Testis (tissue), 3 donors: ENCODE measurements around the gene SLIRP. TPM values are rescaled to one million over a fixed set of nuclear protein-coding genes. Genes with fewer than 3 reads are reported as not detected.

Experiments used
- DNase-seq: peaks from one replicate; pipeline ENCODE4 v3.0.0-alpha.2; 2019
- H3K27ac ChIP-seq, 2 donors: fragments of 200-600 bp; sonication (generic); one replicate each; pipeline ENCODE4 v1.5.1; 2019
- H3K27me3 ChIP-seq: fragments of 200-600 bp; sonication (generic); one replicate; pipeline ENCODE4 v1.5.1; 2019
- H3K36me3 ChIP-seq: fragments of 200-600 bp; sonication (generic); one replicate; pipeline ENCODE4 v1.5.1; 2017; ENCODE audit warnings: low read depth; ENCODE audit errors: missing control alignments
- H3K4me1 ChIP-seq: fragments of 200-600 bp; sonication (generic); one replicate; pipeline ENCODE4 v1.5.1; 2019
- H3K4me3 ChIP-seq, 2 donors: fragments of 200-600 bp; sonication (generic); one replicate each; pipeline ENCODE4 v1.5.1; 2017 to 2019
- H3K9me3 ChIP-seq: fragments of 200-600 bp; sonication (generic); one replicate; pipeline ENCODE4 v1.5.1; 2017
- CTCF ChIP-seq, 3 experiments: fragments of 450-650 bp in 2 of 3; fragments of 200-600 bp in 1 of 3; sonication (generic) in 1 of 3; IDR thresholded peaks; one replicate each; pipeline ENCODE4 v1.5.1; 2016 to 2019; ENCODE audit warnings: antibody characterized with exemption in 3 of 3, mild to moderate bottlenecking in 2 of 3, moderate library complexity in 1 of 3
- POLR2A ChIP-seq: fragments of 450-650 bp; IDR thresholded peaks from one replicate; pipeline ENCODE4 v1.6.1; 2017; ENCODE audit warnings: antibody characterized with exemption, mild to moderate bottlenecking, moderate library complexity
- WGBS, 2 donors: methylation state at CpG; one replicate each; pipeline ENCODE4 v1.1.5; 2018; 5-methylcytosine and 5-hydroxymethylcytosine counted together
- intact Hi-C: fragments of 100-400 bp; cut with DNase I; formaldehyde crosslinking; loops from one replicate; pipeline ENCODE4 v1.15.1; 2023; ENCODE audit warnings: low total_unique reads
- polyA plus RNA-seq: library from polyadenylated mRNA; stranded (reverse); fragments of 350-450 nt; fragmentation: Illumina TruSeq; extraction: RNeasy Lipid Tissue Mini Kit (QIAGEN cat#74804); gene quantifications from one replicate; pipeline ENCODE4 v1.2.3, GENCODE V29; 2014; ENCODE audit warnings: low read depth, low replicate concordance; ENCODE audit not compliant: insufficient read depth
- total RNA-seq, 2 donors: library from RNA; depleted of rRNA; stranded (reverse); fragments of >200 nt; gene quantifications; one replicate each; pipeline ENCODE4 v1.2.3, GENCODE V29; 2016

Gene SLIRP
- total and polyA plus RNA-seq, 3 donors from 2014 or later: 101 to 214 (median 133) TPM

- 70 to 78% methylated on average over 2 of the region's 2 CpGs for WGBS, 2 donors
- Histone ChIP-seq H3K27me3 (no peaks in the 10 kb centered on the region), H3K36me3 (no peaks in the 10 kb centered on the region), H3K9me3 (no peaks in the 10 kb centered on the region), H3K4me1 (no peaks in the 10 kb centered on the region), H3K4me3 (no peak overlapping the region), H3K27ac (no peak overlapping the region)
- no peak for TF ChIP-seq CTCF (IDR thresholded peaks at IDR 0.05)
- no peak for TF ChIP-seq POLR2A
- no peak for DNase-seq
- intact Hi-C loops: no loop called here
Measured at GRCh38 chr14:77691259-77691658, 16.6 kb upstream of the SLIRP start.

GRCh38 chr14:77707355-77707723 lies 564 bp upstream of the SLIRP start:
- no peaks in the 10 kb centered on the region for H3K36me3 ChIP-seq
- H3K4me3 ChIP-seq: peak overlapping the region; percentile 68 to 92
- peak in 2 of 3 experiments; percentile 34 to 40 for TF ChIP-seq CTCF (IDR thresholded peaks at IDR 0.05)
- no peak for TF ChIP-seq POLR2A
- 0% methylated on average over 14 of the region's 14 CpGs for WGBS, 2 donors
- DNase-seq: peak; percentile 56
- intact Hi-C loops: no loop called here
- H3K4me1 ChIP-seq: peaks cover 24% of the 10 kb centered on the region
- H3K27ac ChIP-seq: peak overlapping the region; percentile 50 to 74
- H3K27me3 ChIP-seq: no peaks in the 10 kb centered on the region
- no peaks in the 10 kb centered on the region for H3K9me3 ChIP-seq

GRCh38 chr14:77708749-77709148 lies 846 bp downstream of the SLIRP start:
- no peaks in the 10 kb centered on the region for H3K27me3 ChIP-seq
- intact Hi-C loops: no loop called here
- TF ChIP-seq POLR2A (no peak), CTCF (IDR thresholded peaks at IDR 0.05) (no peak)
- H3K36me3 ChIP-seq: no peaks in the 10 kb centered on the region
- peaks cover 24% of the 10 kb centered on the region for H3K4me1 ChIP-seq
- peak overlapping the region; percentile 68 to 92 for H3K4me3 ChIP-seq
- no peaks in the 10 kb centered on the region for H3K9me3 ChIP-seq
- 10 to 13% methylated on average over 7 of the region's 7 CpGs for WGBS, 2 donors
- DNase-seq: no peak
- H3K27ac ChIP-seq: peak overlapping the region in 1 of 2 donors; percentile 50

GRCh38 chr14:77709412-77709811 lies 1.5 kb downstream of the SLIRP start:
- Histone ChIP-seq H3K36me3 (no peaks in the 10 kb centered on the region), H3K4me1 (peaks cover 24% of the 10 kb centered on the region), H3K9me3 (no peaks in the 10 kb centered on the region), H3K27ac (peak overlapping the region in 1 of 2 donors; percentile 50), H3K4me3 (no peak overlapping the region), H3K27me3 (no peaks in the 10 kb centered on the region)
- WGBS, 2 donors: 46 to 60% methylated on average over 3 of the region's 3 CpGs
- intact Hi-C loops: no loop called here
- no peak for DNase-seq
- no peak for TF ChIP-seq POLR2A
- TF ChIP-seq CTCF (IDR thresholded peaks at IDR 0.05): no peak

GRCh38 chr14:77710364-77710763 lies 2.5 kb downstream of the SLIRP start:
- 81 to 83% methylated on average over 2 of the region's 2 CpGs for WGBS, 2 donors
- no peak for DNase-seq
- Histone ChIP-seq H3K4me1 (peaks cover 24% of the 10 kb centered on the region), H3K27me3 (no peaks in the 10 kb centered on the region), H3K36me3 (no peaks in the 10 kb centered on the region), H3K4me3 (no peak overlapping the region), H3K27ac (no peak overlapping the region), H3K9me3 (no peaks in the 10 kb centered on the region)
- no peak for TF ChIP-seq POLR2A
- TF ChIP-seq CTCF (IDR thresholded peaks at IDR 0.05): no peak
- intact Hi-C loops: no loop called here
